Measurements from ENCODE around the gene USP6NL. TPM values are rescaled to one million over a fixed set of nuclear protein-coding genes. Genes with fewer than 3 reads are reported as not detected.

USP6NL gene
- total and polyA plus RNA-seq, 9 of the 15 experiments (the other 6 are each of a cell fraction or from before 2014, with no cell fraction given): 3.2 to 26.6 (median 19.8) TPM

- TF ChIP-seq RNF219 (CRISPR knock-in tag; IDR thresholded peaks at IDR 0.05) (no peak), TAF9B (IDR thresholded peaks at IDR 0.05; ENCODE audit: partially characterized antibody) (peak; percentile 69), L3MBTL2 (IDR thresholded peaks at IDR 0.05) (peak; percentile 49), ZBTB12 (CRISPR knock-in tag; IDR thresholded peaks at IDR 0.05) (peak; percentile 39; the same call in 1 of the 2 replicates), PKNOX1 (IDR thresholded peaks at IDR 0.05) (peak; percentile 61; the same call in 1 of the 2 replicates), SFPQ (IDR thresholded peaks at IDR 0.05; ENCODE audit: low read depth, low read length) (no peak), JUNB (CRISPR knock-in tag; conservative IDR thresholded peaks at IDR 0.05) (0 out of 2 replicates have a peak, but pooled peaks have one; percentile 18), PCBP2 (IDR thresholded peaks at IDR 0.05; ENCODE audit: low read depth, low read length, poor library complexity, severe bottlenecking) (no peak)
These were observed 111.9 kb downstream of the USP6NL start (continued) for GRCh38 chr10:11499425-11500071.
